ENCODE data around the gene LAMC2.
A peak's percentile ranks its signal among the peaks of the same experiment; 100 is the strongest.
"Not testable (repeated sequence)": the region's sequence is repeated elsewhere in the genome, so short reads cannot be mapped to it uniquely, and the experiment has no call there.

Gene LAMC2

GRCh38 chr1:183185941-183186490 lies at the start of gene LAMC2:
TSS of gene LAMC2 (plus strand) at chr1:183186264. CDS start at chr1:183186353, 89 bp downstream.
- DNase-seq (ENCODE audit: low spot score) = peak; percentile 76

- DNase-seq (ENCODE audit: low spot score) = no peak
Observed at GRCh38 chr1:183137782-183138181, 48.3 kb upstream of the LAMC2 start.

DNA sequence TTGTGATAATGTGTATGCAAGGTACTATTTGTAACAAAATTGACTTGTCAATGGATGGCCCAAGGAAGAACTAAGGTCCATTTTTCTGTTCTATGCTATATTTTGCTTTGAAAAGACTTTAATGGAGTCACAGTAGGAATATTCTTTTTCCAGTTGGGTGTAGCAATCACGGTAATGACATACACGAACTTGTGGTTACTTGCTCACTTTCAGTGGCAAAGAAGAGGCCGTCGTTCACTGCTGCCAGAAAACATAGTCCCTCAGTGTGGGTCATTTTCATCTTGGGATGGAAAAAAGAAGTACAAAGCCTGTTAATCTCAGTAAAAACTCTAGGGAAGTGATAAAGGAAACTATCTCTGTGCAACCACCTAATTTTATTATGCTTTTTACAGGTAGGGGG lies 47.8 kb upstream of the LAMC2 start:
- DNase-seq (ENCODE audit: low spot score) = no peak

DNA sequence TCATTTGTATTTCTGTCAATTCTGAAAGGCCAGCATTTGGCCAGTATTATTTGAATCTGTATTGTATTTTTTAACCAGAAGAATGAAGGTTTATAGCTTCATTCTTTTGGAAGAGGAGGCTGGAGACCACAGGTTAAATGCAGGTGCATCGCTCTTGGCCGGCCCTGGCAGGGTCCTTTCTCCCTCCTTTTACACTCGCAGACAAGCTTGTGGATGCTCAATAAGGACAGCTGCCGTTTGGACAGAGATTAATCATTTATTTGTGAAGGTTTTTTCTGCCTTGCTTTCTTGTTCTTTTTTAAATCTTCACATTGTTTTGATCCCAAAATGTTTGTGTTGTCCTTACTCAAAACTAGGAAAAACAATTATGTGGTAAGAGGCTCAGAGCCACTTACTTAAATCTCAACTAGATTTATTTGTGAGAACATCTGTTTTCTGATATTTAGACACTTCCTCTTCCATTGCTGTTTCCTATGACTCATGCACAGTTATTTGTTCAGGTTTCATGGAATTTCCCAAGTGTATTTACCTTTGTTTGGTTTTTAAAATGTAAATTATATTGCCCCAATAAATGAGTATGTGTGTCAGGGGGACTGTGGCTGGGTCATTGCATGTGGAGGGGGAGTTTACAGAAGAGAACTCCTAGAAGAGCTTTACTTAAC lies 46.7 kb upstream of the LAMC2 start:
- no peak for DNase-seq (ENCODE audit: low spot score)

- no peak for DNase-seq (ENCODE audit: low spot score)
Observed at GRCh38 chr1:183140633-183141032, 45.4 kb upstream of the LAMC2 start.

GRCh38 chr1:183142171-183142570 lies 43.9 kb upstream of the LAMC2 start:
- no peak for DNase-seq (ENCODE audit: low spot score)

GRCh38 chr1:183143576-183144315 lies 42.3 kb upstream of the LAMC2 start:
- no peak for DNase-seq (ENCODE audit: low spot score)

GRCh38 chr1:183144752-183145151 lies 41.3 kb upstream of the LAMC2 start:
- no peak for DNase-seq (ENCODE audit: low spot score)

DNA sequence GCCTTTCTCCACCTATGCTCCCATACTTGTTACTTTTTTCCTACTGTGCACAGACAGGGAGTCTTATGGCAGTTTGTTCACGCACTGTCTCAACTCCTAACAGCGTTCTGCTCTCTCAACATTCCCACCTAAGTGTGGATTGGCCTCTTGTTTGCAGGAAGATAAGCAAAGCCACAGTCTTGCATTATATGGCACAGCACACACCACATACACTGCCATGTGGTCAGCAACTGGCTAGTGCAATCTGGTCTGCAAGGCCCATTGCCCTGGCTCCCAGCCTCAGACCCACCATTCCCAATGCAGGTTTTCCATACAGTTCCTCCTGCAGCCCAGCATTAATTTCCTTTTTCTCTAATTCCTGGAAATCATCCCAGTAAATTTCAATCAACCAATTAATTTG lies 38.3 kb upstream of the LAMC2 start:
- DNase-seq (ENCODE audit: low spot score) = no peak

GRCh38 chr1:183148599-183148998 lies 37.5 kb upstream of the LAMC2 start:
- no peak for DNase-seq (ENCODE audit: low spot score)

DNA sequence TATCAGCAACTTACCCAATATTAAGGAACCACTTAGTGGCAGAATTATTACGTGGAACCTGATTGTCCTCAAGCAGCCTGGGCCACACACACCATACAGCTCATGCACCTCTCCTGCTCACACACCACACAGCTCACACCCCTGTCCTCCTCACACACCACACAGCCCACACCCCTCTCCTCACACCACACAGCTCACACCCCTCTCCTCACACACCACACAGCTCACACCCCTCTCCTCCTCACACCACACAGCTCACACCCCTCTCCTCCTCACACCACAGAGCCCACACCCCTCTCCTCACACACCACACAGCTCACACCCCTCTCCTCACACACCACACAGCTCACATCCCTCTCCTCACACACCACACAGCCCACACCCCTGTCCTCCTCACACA lies 36.8 kb upstream of the LAMC2 start:
- no peak for DNase-seq (ENCODE audit: low spot score)

DNA sequence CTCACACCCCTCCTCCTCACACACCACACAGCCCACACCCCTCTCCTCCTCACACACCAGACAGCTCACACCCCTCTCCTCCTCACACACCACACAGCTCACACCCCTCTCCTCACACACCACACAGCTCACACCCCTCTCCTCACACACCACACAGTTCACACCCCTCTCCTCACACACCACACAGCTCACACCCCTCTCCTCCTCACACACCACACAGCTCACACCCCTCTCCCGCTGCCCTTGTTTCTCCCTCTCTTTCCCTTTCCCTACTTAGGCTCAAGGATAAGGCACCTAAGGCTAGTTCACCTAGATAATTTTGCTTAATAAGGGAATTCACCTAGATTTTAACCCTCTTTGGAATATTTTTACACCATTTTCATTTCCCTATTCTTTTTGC lies 36.0 kb upstream of the LAMC2 start:
- DNase-seq (ENCODE audit: low spot score) = not testable (repeated sequence)

DNA sequence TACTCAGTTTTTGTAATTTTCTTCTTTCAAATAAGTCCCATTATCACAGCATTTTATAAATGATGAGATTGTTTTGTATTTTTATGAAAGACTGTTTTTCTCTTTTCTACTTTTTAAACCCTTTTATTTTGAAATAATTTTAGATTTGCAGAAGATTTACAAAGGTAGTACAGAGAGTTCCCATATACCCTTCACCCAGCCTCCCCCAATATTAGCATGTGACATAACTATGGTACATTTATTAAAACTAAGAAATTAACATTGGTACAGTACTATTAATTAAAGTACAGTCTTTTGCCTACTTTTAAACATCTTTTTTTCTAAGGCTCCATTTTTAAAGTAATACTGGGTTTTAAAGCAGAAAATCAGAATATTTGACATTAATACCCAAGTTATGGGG lies 35.6 kb upstream of the LAMC2 start:
- DNase-seq (ENCODE audit: low spot score) = no peak

- DNase-seq (ENCODE audit: low spot score) = no peak
Observed at GRCh38 chr1:183152180-183152579, 33.9 kb upstream of the LAMC2 start.

DNA sequence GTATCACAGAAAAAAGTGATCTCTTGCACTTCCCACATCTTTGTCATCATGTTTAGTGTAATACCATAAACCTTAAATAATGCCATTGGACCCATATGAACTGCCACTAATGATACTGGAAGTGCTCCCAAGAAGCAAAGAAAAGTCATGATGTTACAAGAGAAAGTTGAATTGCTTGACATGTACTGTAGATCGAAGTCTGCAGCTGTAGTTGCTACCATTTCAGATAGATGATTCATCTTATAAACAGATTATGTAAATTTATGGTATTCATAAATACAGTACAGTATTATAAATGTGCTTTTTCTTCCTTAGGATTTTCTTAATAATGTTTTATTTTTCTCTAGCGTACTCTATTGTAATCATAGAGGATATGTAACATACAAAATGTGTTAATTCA lies 30.1 kb upstream of the LAMC2 start:
- no peak for DNase-seq (ENCODE audit: low spot score)

DNA sequence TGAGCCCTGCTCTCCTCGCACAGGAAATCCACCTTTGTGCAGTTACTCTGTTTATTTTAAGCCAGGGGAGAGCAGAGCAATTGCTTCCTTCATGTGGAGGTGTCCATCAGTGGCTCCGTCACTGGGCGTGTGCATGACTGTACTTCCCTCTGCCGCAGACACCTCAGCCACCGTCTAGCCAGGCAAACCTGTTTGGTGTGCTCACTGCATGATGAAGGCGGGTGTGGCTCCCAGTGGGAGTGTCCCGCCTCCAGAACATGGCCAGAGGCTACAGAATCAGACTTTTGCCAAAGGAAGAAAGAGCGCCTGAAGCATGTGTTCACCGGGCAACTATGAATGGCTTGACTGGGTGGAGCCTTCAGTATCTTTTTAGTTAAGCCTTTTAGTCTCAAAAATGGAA lies 26.1 kb upstream of the LAMC2 start:
- peak; percentile 49 for DNase-seq (ENCODE audit: low spot score)

DNA sequence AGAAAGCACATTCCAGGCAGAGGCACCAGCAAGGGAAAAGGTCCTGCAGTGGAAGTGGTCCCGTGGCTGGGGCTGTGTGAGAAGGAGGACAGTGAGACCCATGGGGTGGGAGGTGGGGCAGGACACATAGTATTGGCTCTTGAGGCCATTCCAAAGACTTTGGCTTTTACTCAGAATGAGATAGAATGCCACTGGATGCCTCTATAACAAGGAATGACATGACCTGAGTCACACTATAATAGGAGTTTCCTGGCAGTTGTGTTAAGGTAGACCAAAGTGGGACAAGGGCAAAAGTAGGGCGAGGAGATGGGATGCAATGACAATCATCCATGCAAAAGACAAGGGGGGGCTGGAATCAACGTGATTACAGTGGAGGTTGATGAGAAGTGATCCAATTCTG lies 24.7 kb upstream of the LAMC2 start:
- no peak for DNase-seq (ENCODE audit: low spot score)

DNA sequence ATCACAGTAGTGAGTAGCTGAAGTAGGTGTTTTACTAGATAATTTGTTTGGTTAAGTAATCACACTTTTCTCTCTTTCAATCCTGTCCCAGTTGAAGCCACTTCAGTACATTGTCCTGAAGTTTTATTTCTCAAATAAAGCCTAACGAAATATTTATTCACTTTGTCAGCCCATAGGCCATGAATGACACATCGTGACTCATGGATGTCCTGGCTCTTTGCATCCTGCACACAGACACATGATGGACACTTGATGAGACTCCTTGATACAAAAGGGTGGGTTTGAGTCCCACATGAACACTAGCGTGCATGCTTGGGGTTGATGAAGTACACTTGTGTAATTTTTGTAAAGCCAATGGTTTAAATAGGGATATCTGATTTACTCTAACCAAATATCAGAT lies 22.7 kb upstream of the LAMC2 start:
- DNase-seq (ENCODE audit: low spot score) = no peak

GRCh38 chr1:183164340-183164739 lies 21.7 kb upstream of the LAMC2 start:
- peak; percentile 56 for DNase-seq (ENCODE audit: low spot score)

DNA sequence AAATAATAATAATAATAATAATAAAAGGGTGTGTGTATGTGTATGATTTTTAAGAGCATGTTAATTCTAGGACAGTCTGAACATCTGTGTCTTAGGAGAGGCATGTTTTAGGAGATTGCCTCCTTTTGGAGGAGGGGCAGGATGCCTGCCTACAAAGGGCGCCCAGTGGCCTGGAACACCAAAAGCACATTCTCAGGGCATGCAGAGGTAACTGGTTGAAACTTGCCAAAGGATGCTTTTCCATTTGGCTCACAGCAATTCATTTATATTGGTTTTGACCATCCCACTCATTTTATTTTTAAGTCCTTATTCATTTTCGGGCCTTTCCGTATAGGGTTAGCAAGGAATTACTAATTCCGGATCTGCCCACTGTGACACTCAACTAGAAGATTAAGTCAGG lies 21.1 kb upstream of the LAMC2 start:
- no peak for DNase-seq (ENCODE audit: low spot score)

- DNase-seq (ENCODE audit: low spot score) = no peak
Observed at GRCh38 chr1:183165456-183165855, 20.6 kb upstream of the LAMC2 start.

DNA sequence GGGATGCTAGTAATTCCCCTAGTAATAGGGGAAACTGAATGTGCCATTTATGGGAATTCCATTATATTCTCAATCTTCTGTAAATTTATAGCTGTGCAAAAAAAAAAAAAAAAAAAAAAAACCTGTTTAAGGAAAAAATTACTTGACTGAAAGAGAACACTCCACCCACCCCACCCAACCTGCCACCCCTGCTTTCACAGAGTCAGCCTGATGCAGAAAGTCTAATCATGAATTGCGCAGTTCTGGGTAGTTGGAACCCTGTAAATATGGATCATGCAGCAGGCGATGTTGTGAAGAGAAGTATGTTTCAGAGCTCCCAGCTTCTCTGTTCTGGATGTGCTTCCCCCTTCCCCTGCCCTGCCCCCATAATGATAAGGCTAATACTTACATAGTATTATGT lies 19.6 kb upstream of the LAMC2 start:
- DNase-seq (ENCODE audit: low spot score) = no peak

- DNase-seq (ENCODE audit: low spot score) = no peak
Observed at GRCh38 chr1:183167676-183168075, 18.4 kb upstream of the LAMC2 start.

DNA sequence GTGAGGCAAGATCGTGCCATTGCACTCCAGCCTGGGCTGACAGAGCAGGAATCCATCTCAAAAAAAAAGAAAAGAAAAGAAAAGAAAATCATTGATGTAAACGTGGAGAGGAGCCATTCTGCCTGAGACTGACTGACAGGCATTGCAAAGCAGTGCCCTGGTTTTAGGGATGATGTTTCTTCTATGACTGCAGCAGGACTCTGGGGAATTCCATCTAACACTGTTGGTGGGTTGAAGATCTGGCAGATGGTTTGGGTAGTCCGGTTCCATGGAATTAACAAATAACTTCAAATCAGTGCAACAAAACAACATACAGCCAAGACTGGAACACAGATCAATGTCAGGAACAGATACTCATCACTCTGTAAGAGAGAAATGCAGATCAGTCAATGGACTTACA lies 17.8 kb upstream of the LAMC2 start:
- DNase-seq (ENCODE audit: low spot score) = no peak
